Nephron (organoid): Measurements from ENCODE around the gene VPS18.

Experiments used
- H3K27ac Mint-ChIP-seq, 3 experiments: 2 replicates each; pipeline ENCODE4 v1.8.0; 2020; ENCODE audit warnings: mixed read lengths in 3 of 3, mild to moderate bottlenecking in 2 of 3, moderate library complexity in 1 of 3
- H3K27me3 Mint-ChIP-seq: 2 replicates; pipeline ENCODE4 v1.8.0; 2021; ENCODE audit warnings: low read depth, mild to moderate bottlenecking, moderate library complexity, mixed read lengths
- H3K36me3 Mint-ChIP-seq: 2 replicates; pipeline ENCODE4 v1.8.0; 2020; ENCODE audit warnings: low read depth, mixed read lengths
- H3K4me1 Mint-ChIP-seq: 2 replicates; pipeline ENCODE4 v1.8.0; 2020; ENCODE audit warnings: mixed read lengths
- H3K4me3 Mint-ChIP-seq, 3 experiments: 2 replicates each; pipeline ENCODE4 v1.8.0; 2020; ENCODE audit warnings: mild to moderate bottlenecking in 3 of 3, mixed read lengths in 3 of 3, moderate library complexity in 2 of 3
- H3K9me3 Mint-ChIP-seq: 2 replicates; pipeline ENCODE4 v1.8.0; 2020; ENCODE audit warnings: mixed read lengths
- TF ChIP-seq, protein P1 (sequence below), 3 experiments: fragments of 200-600 bp; sonication (generic); IDR thresholded peaks; one replicate each; pipeline ENCODE4 v1.5.0; 2021; ENCODE audit warnings: antibody characterized with exemption in 3 of 3; ENCODE audit not compliant: unreplicated experiment in 3 of 3

VPS18 gene

DNA sequence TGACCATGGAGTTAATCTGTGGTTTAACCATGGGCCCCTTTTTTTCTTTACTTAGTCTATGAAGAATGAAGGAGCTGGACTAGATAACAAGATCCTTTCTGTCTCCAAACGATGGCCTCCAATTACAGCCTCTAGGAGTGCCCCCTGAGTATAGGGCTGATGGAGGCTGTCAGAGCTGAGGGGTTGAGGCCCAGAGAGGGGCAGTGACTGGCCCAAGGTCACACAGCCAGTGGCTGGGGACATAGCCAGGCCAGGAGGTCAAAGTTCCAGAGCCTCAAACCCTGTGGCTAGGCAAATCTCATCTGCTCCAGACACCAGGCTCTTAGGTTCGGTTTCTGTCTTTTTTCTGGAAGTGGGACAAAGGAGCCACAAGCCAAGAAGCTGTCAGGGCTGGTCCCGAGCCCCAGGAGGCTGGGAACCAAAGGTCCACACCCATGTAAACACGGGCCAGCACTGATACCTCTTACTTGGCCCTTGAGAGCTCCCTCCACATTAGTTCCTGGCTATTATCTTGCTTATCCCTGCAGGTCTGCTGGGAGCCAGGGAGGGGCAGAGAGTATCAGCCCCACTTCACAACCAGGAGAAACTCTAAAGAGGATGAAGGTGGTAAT is 30.5 kb upstream of the VPS18 start:
- Mint-ChIP-seq H3K27me3 (peaks cover 14% of the 10 kb centered on the region), H3K9me3 (no peaks in the 10 kb centered on the region), H3K36me3 (no peaks in the 10 kb centered on the region), H3K27ac (no peak overlapping the region), H3K4me3 (no peak overlapping the region), H3K4me1 (peaks cover 7% of the 10 kb centered on the region)
- TF ChIP-seq, protein P1, sequence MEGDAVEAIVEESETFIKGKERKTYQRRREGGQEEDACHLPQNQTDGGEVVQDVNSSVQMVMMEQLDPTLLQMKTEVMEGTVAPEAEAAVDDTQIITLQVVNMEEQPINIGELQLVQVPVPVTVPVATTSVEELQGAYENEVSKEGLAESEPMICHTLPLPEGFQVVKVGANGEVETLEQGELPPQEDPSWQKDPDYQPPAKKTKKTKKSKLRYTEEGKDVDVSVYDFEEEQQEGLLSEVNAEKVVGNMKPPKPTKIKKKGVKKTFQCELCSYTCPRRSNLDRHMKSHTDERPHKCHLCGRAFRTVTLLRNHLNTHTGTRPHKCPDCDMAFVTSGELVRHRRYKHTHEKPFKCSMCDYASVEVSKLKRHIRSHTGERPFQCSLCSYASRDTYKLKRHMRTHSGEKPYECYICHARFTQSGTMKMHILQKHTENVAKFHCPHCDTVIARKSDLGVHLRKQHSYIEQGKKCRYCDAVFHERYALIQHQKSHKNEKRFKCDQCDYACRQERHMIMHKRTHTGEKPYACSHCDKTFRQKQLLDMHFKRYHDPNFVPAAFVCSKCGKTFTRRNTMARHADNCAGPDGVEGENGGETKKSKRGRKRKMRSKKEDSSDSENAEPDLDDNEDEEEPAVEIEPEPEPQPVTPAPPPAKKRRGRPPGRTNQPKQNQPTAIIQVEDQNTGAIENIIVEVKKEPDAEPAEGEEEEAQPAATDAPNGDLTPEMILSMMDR (IDR thresholded peaks at IDR 0.05; ENCODE audit: unreplicated experiment in 3 of 3) = no peak

DNA sequence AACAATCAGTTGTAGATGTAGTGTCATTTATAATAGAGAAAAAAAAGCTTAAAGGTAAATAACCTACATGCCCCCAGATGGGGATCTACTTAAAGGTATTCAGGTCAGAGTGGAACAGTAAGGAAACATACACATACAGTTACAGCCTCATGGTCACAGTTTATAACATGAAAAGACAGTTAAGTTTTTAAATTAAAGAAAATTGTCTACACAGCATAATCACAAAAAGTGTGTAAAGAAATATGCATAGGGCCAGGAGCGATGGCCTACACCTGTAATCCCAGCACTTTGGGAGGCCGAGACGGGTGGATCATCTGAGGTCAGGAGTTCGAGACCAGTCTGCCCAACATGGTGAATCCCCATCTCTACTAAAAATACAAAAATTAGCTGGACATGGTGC is 27.1 kb upstream of the VPS18 start:
- Mint-ChIP-seq H3K27ac (no peak overlapping the region), H3K36me3 (no peaks in the 10 kb centered on the region), H3K27me3 (peaks cover 13% of the 10 kb centered on the region), H3K4me1 (peaks cover 3% of the 10 kb centered on the region), H3K4me3 (no peak overlapping the region), H3K9me3 (no peaks in the 10 kb centered on the region)
- TF ChIP-seq, protein P1 (IDR thresholded peaks at IDR 0.05; ENCODE audit: unreplicated experiment in 3 of 3) = no peak

DNA sequence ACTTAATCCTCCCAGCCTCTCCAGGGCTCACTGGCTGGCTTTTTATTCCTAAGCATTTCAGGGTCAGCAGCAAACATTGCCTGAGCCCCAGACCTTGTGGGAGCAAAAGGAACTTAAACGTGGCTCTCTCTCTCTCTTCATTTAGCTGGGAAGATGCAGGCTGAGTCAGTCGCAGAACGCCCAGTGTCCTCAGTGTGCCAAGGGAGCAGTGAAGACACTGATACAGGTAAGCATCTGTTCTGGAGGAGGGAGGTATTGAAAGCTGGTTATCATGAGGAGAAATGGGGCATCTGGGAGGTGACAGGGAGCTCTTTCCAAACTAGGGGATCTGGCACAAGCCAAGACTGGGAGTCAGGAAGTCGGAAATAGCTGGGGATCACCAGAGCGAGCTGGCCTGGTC is 24.6 kb upstream of the VPS18 start:
- peaks cover 8% of the 10 kb centered on the region for H3K4me1 Mint-ChIP-seq
- peaks cover 15% of the 10 kb centered on the region for H3K27me3 Mint-ChIP-seq
- TF ChIP-seq, protein P1 (IDR thresholded peaks at IDR 0.05; ENCODE audit: unreplicated experiment in 3 of 3) = no peak
- peak overlapping the region in 1 of 3 experiments; percentile 48 for H3K4me3 Mint-ChIP-seq
- no peak overlapping the region for H3K27ac Mint-ChIP-seq
- no peaks in the 10 kb centered on the region for H3K9me3 Mint-ChIP-seq
- H3K36me3 Mint-ChIP-seq = no peaks in the 10 kb centered on the region

DNA sequence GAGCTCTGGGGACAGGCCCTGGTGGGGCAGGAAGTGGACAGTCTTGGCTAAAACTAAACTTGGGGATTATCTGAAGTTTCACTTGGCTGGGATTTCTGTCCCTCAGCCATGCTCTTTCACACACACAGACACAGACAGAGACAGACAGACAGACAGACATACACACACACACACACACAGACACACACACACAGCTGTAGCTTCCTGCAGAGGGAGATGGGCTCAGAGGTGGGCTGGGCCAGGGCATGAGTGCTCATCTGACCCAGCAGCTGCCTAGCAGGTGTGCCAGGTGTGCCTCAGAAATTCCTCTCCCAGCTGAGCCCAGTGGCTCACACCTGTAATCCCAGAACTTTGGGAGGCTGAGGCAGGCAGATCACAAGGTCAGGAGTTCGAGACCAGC is 23.5 kb upstream of the VPS18 start:
- H3K4me1 Mint-ChIP-seq = peaks cover 8% of the 10 kb centered on the region
- TF ChIP-seq, protein P1 (IDR thresholded peaks at IDR 0.05; ENCODE audit: unreplicated experiment in 3 of 3) = no peak

DNA sequence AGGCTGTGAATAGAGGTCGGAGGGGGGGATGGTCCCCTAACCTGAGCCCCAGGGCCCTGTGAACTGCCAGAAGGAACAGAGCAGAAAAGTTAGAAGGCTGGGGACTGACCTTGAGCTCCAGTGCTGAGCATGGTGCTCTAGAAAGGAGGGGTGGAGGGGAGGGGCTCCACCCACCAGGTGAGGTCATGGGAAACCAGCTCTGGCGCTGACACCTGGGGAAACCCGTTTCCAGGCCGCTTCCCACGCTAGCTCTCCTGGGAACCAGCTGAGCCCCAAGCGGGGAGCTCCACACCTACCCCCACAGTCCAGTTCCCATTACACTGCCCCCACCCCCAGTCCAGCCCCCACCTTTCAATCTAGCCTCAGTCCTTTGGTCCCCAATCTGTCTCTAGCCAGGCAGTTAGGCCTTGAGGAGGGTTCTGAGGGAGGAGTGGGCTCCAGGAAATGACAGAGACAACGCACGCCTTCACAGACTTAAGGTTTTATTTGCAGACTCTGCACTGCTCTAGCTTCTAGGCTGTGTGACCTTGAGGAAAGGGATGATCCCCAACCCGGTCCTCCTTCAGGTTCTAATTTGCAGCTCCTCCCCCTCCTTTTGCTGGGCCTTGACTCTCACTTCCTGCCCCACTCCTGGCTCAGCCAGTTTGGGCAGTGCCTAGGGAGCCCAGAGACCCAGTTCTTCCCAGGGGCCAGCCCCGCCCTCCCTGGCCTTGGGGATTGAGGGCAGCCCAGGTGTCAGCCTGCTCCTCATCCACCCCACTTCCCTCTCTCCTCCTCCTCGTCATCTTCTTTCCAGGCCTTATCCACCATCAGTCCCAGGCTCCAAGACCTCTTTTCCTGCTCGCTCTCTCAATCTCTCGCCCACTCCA is 22.3 kb upstream of the VPS18 start:
- Mint-ChIP-seq H3K9me3 (no peaks in the 10 kb centered on the region), H3K36me3 (no peaks in the 10 kb centered on the region), H3K27ac (peak overlapping the region in 2 of 3 experiments; percentile 1 to 83), H3K4me1 (peaks cover 5% of the 10 kb centered on the region), H3K27me3 (peaks cover 20% of the 10 kb centered on the region), H3K4me3 (peak overlapping the region in 2 of 3 experiments; percentile 21 to 78)
- TF ChIP-seq, protein P1 (IDR thresholded peaks at IDR 0.05; ENCODE audit: unreplicated experiment in 3 of 3) = no peak

More for the DNA sequence above, 23.5 kb upstream of the VPS18 start:
- Mint-ChIP-seq H3K4me3 (peak overlapping the region in 2 of 3 experiments; percentile 13 to 38), H3K27ac (peak overlapping the region in 1 of 3 experiments; percentile 71), H3K27me3 (peaks cover 16% of the 10 kb centered on the region), H3K36me3 (no peaks in the 10 kb centered on the region), H3K9me3 (no peaks in the 10 kb centered on the region)
